ENCODE data around the gene ASCC3. TPM values are rescaled to one million over a fixed set of nuclear protein-coding genes. Genes with fewer than 3 reads are reported as not detected.

The ASCC3 gene
- total RNA-seq, 1 experiment from 2014 or later: 32.2 TPM

DNA sequence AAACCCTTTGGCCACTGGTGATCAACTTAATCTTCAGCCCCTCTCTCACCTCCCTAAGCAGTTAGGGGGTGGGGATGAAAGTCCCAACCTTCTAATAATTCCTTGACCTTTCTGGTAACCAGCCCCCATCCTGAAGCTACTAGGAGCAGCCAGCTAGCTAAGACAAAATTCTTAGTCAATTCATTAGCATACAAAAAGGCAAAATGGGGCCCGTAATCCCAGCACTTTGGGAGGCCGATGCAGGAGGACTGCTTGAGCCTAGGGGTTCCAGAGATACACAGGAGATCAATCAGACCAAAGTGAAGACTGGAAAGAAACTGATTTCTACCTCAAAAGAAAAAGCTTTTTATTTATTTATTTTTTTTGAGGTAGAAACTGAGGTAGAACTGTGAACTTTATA lies 1.8 kb downstream of the ASCC3 start:
- intact Hi-C loops (cut with micrococcal nuclease; ENCODE audit: unreplicated experiment): no loop called here
- peaks cover 8% of the 10 kb centered on the region for H3K4me1 ChIP-seq (ENCODE audit: insufficient read depth, low read length, poor library complexity, severe bottlenecking)
- no peak for DNase-seq (ENCODE audit: low spot score)
- TF ChIP-seq, protein P1, sequence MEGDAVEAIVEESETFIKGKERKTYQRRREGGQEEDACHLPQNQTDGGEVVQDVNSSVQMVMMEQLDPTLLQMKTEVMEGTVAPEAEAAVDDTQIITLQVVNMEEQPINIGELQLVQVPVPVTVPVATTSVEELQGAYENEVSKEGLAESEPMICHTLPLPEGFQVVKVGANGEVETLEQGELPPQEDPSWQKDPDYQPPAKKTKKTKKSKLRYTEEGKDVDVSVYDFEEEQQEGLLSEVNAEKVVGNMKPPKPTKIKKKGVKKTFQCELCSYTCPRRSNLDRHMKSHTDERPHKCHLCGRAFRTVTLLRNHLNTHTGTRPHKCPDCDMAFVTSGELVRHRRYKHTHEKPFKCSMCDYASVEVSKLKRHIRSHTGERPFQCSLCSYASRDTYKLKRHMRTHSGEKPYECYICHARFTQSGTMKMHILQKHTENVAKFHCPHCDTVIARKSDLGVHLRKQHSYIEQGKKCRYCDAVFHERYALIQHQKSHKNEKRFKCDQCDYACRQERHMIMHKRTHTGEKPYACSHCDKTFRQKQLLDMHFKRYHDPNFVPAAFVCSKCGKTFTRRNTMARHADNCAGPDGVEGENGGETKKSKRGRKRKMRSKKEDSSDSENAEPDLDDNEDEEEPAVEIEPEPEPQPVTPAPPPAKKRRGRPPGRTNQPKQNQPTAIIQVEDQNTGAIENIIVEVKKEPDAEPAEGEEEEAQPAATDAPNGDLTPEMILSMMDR (conservative IDR thresholded peaks at IDR 0.05; ENCODE audit: low read depth, low read length): no peak
- no peak for TF ChIP-seq EZH2 (IDR thresholded peaks at IDR 0.05; ENCODE audit: borderline replicate concordance, low read depth, low read length, poor library complexity, severe bottlenecking)
- BruUV-seq (replicated peaks): no TSS peak
- no peaks in the 10 kb centered on the region for H3K27me3 ChIP-seq (replicated peaks; ENCODE audit: insufficient read depth, low read depth, low read length, poor library complexity)
- no peaks in the 10 kb centered on the region for H3K36me3 ChIP-seq (ENCODE audit: insufficient read depth, low read length, poor library complexity, severe bottlenecking)
- ChIA-PET POLR2A (ENCODE audit: low non-redundant PET) (no interaction called here), CTCF (no interaction called here)
- no peak overlapping the region for H3K4me3 ChIP-seq (ENCODE audit: low read depth, low read length, poor library complexity, severe bottlenecking)
- H3K27ac ChIP-seq (ENCODE audit: low read depth, low read length, poor library complexity, severe bottlenecking): no peak overlapping the region
- H3K9me3 ChIP-seq (ENCODE audit: low read depth, low read length, poor library complexity, severe bottlenecking): no peaks in the 10 kb centered on the region

DNA sequence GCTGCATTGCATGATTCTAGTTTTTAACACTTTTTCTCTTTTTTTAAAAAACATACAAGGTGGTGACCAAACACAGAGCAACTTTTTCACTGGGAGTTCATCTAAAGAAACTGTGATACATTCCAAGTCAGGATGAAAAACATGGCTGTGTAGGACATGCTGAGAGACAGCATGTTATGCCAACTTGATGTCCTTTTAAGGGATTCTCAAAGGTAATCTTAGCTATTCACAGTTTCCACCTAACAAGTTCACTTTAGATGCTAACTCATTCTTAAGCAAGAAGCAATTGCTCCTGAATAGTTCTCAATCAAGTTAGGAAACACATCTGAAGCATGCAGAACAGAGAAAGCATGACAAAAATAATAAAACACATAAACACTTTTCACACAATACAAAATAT lies 3.3 kb downstream of the ASCC3 start:
- ChIA-PET CTCF (no interaction called here), POLR2A (ENCODE audit: low non-redundant PET) (no interaction called here)
- Histone ChIP-seq H3K4me1 (ENCODE audit: insufficient read depth, low read length, poor library complexity, severe bottlenecking) (peaks cover 8% of the 10 kb centered on the region), H3K27me3 (replicated peaks; ENCODE audit: insufficient read depth, low read depth, low read length, poor library complexity) (no peaks in the 10 kb centered on the region), H3K9me3 (ENCODE audit: low read depth, low read length, poor library complexity, severe bottlenecking) (no peaks in the 10 kb centered on the region), H3K4me3 (ENCODE audit: low read depth, low read length, poor library complexity, severe bottlenecking) (no peak overlapping the region), H3K27ac (ENCODE audit: low read depth, low read length, poor library complexity, severe bottlenecking) (no peak overlapping the region), H3K36me3 (ENCODE audit: insufficient read depth, low read length, poor library complexity, severe bottlenecking) (no peaks in the 10 kb centered on the region)
- DNase-seq (ENCODE audit: low spot score): no peak
- no peak for TF ChIP-seq EZH2 (IDR thresholded peaks at IDR 0.05; ENCODE audit: borderline replicate concordance, low read depth, low read length, poor library complexity, severe bottlenecking)
- TF ChIP-seq, protein P1 (conservative IDR thresholded peaks at IDR 0.05; ENCODE audit: low read depth, low read length): no peak
- BruUV-seq (replicated peaks): no TSS peak
- intact Hi-C loops (cut with micrococcal nuclease; ENCODE audit: unreplicated experiment): no loop called here

DNA sequence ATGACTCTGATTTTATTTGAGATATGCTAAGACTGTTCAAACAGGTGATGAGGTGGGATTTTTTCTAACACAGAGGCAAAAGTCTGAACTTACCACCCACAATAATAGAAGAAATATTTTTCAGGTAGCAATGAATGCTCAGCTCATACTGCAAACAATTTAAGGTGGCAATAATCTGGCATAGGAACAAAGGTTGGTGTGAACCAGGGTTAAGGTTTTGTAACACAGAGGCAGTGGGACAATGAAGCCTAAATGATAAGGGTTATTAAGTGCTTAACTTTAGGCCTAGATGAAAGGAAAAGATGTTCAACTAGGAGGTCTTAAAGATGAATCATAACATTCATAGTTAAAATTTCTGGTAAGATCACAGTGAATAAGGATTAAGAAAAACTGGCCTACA lies 4.9 kb downstream of the ASCC3 start:
- Histone ChIP-seq H3K4me1 (ENCODE audit: insufficient read depth, low read length, poor library complexity, severe bottlenecking) (peaks cover 8% of the 10 kb centered on the region), H3K36me3 (ENCODE audit: insufficient read depth, low read length, poor library complexity, severe bottlenecking) (no peaks in the 10 kb centered on the region), H3K27me3 (replicated peaks; ENCODE audit: insufficient read depth, low read depth, low read length, poor library complexity) (no peaks in the 10 kb centered on the region), H3K9me3 (ENCODE audit: low read depth, low read length, poor library complexity, severe bottlenecking) (no peaks in the 10 kb centered on the region), H3K27ac (ENCODE audit: low read depth, low read length, poor library complexity, severe bottlenecking) (no peak overlapping the region), H3K4me3 (ENCODE audit: low read depth, low read length, poor library complexity, severe bottlenecking) (no peak overlapping the region)
- CTCF ChIA-PET: no interaction called here
- POLR2A ChIA-PET (ENCODE audit: low non-redundant PET): no interaction called here
- no TSS peak for BruUV-seq (replicated peaks)
- intact Hi-C loops (cut with micrococcal nuclease; ENCODE audit: unreplicated experiment): no loop called here
- DNase-seq (ENCODE audit: low spot score): no peak
- TF ChIP-seq, protein P1 (conservative IDR thresholded peaks at IDR 0.05; ENCODE audit: low read depth, low read length): no peak
- TF ChIP-seq EZH2 (IDR thresholded peaks at IDR 0.05; ENCODE audit: borderline replicate concordance, low read depth, low read length, poor library complexity, severe bottlenecking): no peak
